ENCODE measurements around the gene ROR1. TPM values are rescaled to one million over a fixed set of nuclear protein-coding genes. Genes with fewer than 3 reads are reported as not detected.

The ROR1 gene
- total and polyA plus RNA-seq, 2 donors (not counting 1 experiment from before 2014, with no cell fraction given): 0.46 to 16.0 TPM

DNA sequence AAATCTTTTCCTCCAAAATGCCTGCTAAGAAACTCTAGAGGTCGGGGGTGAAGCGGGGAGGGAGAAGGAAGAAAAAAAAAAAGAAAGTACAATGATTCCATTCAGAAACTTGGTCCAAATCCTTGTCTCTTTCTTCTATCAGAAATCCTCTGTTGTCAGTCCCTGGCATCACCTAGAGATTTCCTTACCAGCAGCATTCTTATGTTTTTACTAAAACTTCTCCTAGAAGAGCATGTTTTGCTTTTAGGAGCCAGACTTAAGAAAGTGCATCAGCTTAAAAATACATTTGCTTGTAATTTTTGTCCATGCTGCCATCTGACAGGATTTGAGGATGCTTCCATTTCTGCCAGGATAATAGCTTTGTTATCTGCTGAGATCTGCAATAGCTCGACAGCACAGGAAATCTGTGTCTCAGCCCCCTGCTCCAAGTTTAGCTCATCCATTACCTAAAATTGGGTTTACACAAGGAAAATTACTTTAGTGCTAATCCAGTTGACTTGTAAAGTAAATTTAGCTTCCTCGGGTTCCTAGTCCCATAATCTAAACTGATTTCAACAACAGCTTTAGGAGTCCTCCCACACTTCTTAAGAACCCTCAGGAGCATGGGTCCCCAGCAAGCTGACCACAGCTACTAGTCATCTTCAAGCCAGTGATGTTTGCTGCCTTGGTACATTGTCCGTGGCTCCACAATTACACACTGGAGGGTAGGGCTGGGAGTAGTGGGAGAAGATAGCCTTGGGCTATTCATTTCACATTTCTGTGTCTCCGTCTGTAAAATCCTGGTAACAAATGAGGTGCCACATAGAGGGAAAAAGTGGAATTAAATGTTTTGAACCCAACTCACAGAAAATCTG, 337.3 kb downstream of the ROR1 start:
- TF ChIP-seq, protein P1, sequence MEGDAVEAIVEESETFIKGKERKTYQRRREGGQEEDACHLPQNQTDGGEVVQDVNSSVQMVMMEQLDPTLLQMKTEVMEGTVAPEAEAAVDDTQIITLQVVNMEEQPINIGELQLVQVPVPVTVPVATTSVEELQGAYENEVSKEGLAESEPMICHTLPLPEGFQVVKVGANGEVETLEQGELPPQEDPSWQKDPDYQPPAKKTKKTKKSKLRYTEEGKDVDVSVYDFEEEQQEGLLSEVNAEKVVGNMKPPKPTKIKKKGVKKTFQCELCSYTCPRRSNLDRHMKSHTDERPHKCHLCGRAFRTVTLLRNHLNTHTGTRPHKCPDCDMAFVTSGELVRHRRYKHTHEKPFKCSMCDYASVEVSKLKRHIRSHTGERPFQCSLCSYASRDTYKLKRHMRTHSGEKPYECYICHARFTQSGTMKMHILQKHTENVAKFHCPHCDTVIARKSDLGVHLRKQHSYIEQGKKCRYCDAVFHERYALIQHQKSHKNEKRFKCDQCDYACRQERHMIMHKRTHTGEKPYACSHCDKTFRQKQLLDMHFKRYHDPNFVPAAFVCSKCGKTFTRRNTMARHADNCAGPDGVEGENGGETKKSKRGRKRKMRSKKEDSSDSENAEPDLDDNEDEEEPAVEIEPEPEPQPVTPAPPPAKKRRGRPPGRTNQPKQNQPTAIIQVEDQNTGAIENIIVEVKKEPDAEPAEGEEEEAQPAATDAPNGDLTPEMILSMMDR (IDR thresholded peaks at IDR 0.05): no peak
- no peak for TF ChIP-seq EZH2 (IDR thresholded peaks at IDR 0.05; ENCODE audit: borderline replicate concordance, insufficient read depth, low read depth, low read length, poor library complexity, severe bottlenecking)
- no peak overlapping the region for H3K27ac Mint-ChIP-seq
- no peak for DNase-seq
- POLR2A ChIA-PET: no interaction called here
- peaks cover 6% of the 10 kb centered on the region for H3K27me3 Mint-ChIP-seq
- intact Hi-C loops (cut with micrococcal nuclease): no loop called here
- Histone ChIP-seq H3K4me3 (ENCODE audit: control extremely low read depth in 1 of 5, extremely low read depth in 1 of 5, insufficient read depth in 1 of 5, low read depth in 2 of 5, low read length in 4 of 5) (no peak overlapping the region), H3K79me2 (ENCODE audit: control insufficient read depth, insufficient read depth, low read length) (no peaks in the 10 kb centered on the region), H3K4me1 (ENCODE audit: control insufficient read depth in 2 of 2, insufficient read depth in 2 of 2, low read length in 2 of 2) (no peaks in the 10 kb centered on the region), H3K9ac (ENCODE audit: low read length) (no peak overlapping the region), H3K4me2 (replicated peaks; ENCODE audit: low read depth, low read length, poor library complexity, severe bottlenecking) (no peak overlapping the region), H3K36me3 (replicated peaks in 1 of 2; ENCODE audit: control extremely low read depth in 1 of 2, control insufficient read depth in 1 of 2, extremely low read depth in 1 of 2, insufficient read depth in 2 of 2, low read length in 1 of 2) (no peaks in the 10 kb centered on the region), H2AFZ (ENCODE audit: insufficient read depth, low read depth, low read length, poor library complexity, severe bottlenecking) (no peak overlapping the region), H3K27me3 (replicated peaks in 1 of 4; ENCODE audit: control extremely low read depth in 1 of 4, control insufficient read depth in 3 of 4, insufficient read depth in 4 of 4, low read length in 3 of 4) (no peaks in the 10 kb centered on the region), H4K20me1 (ENCODE audit: control insufficient read depth, insufficient read depth, low read length, poor library complexity, severe bottlenecking) (no peaks in the 10 kb centered on the region), H3K9me3 (ENCODE audit: control extremely low read depth in 1 of 3, control insufficient read depth in 2 of 3, insufficient read depth in 1 of 3, low read length in 2 of 3) (no peaks in the 10 kb centered on the region), H3K27ac (ENCODE audit: low read length in 2 of 2) (no peak overlapping the region)
- CTCF ChIA-PET: interaction anchor here (0.7 kb wide), 1 partner anchor 33 kb away, joined by 3 read pairs; no protein-coding TSS in a partner anchor
- H3K9me3 Mint-ChIP-seq (ENCODE audit: insufficient read depth): no peaks in the 10 kb centered on the region
- WGBS (ENCODE audit: insufficient coverage): 68% methylated on average over 2 of the region's 6 CpGs
- H3K4me3 Mint-ChIP-seq: no peak overlapping the region
- H3K4me1 Mint-ChIP-seq: no peaks in the 10 kb centered on the region
- no peak for ATAC-seq (ENCODE audit: low read depth)

DNA sequence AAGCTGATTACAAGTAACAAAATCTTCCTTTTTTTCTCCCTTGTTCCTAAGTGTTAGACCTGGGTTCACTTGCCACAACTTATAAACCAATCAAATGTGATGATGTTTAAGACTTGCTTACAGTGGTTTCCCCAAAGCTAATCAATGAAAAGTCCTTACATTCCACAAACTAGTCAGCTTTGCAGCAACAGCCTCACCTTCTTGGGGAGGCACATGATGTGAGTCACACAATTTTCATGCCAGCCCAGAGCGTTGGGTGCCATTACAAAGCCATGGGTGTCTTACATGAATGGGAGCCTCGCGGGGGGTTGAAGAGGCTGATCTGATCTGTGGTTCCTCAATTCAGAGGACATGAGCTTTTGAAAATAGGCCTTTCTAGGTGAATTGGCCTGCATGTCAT, 338.0 kb downstream of the ROR1 start:
- ATAC-seq (ENCODE audit: low read depth) (no peak), DNase-seq (no peak)
- H3K9ac ChIP-seq (ENCODE audit: low read length): no peak overlapping the region
- H3K9me3 ChIP-seq (ENCODE audit: control extremely low read depth in 1 of 3, control insufficient read depth in 2 of 3, insufficient read depth in 1 of 3, low read length in 2 of 3): no peaks in the 10 kb centered on the region
- ChIA-PET POLR2A (no interaction called here), CTCF (no interaction called here)
- no peak overlapping the region for H3K27ac ChIP-seq (ENCODE audit: low read length in 2 of 2)
- H3K4me2 ChIP-seq (replicated peaks; ENCODE audit: low read depth, low read length, poor library complexity, severe bottlenecking): no peak overlapping the region
- 100% methylated on average over 1 of the region's 3 CpGs for WGBS (ENCODE audit: insufficient coverage)
- H2AFZ ChIP-seq (ENCODE audit: insufficient read depth, low read depth, low read length, poor library complexity, severe bottlenecking): no peak overlapping the region
- Mint-ChIP-seq H3K27me3 (peaks cover 6% of the 10 kb centered on the region), H3K9me3 (ENCODE audit: insufficient read depth) (no peaks in the 10 kb centered on the region), H3K4me1 (no peaks in the 10 kb centered on the region), H3K4me3 (no peak overlapping the region), H3K27ac (no peak overlapping the region)
- H3K36me3 ChIP-seq (replicated peaks in 1 of 2; ENCODE audit: control extremely low read depth in 1 of 2, control insufficient read depth in 1 of 2, extremely low read depth in 1 of 2, insufficient read depth in 2 of 2, low read length in 1 of 2): no peaks in the 10 kb centered on the region
- intact Hi-C loops (cut with micrococcal nuclease): no loop called here
- no peaks in the 10 kb centered on the region for H3K79me2 ChIP-seq (ENCODE audit: control insufficient read depth, insufficient read depth, low read length)
- no peaks in the 10 kb centered on the region for H4K20me1 ChIP-seq (ENCODE audit: control insufficient read depth, insufficient read depth, low read length, poor library complexity, severe bottlenecking)
- TF ChIP-seq EZH2 (IDR thresholded peaks at IDR 0.05; ENCODE audit: borderline replicate concordance, insufficient read depth, low read depth, low read length, poor library complexity, severe bottlenecking): no peak
- TF ChIP-seq, protein P1 (IDR thresholded peaks at IDR 0.05): no peak
- no peaks in the 10 kb centered on the region for H3K4me1 ChIP-seq (ENCODE audit: control insufficient read depth in 2 of 2, insufficient read depth in 2 of 2, low read length in 2 of 2)
- no peak overlapping the region for H3K4me3 ChIP-seq (ENCODE audit: control extremely low read depth in 1 of 5, extremely low read depth in 1 of 5, insufficient read depth in 1 of 5, low read depth in 2 of 5, low read length in 4 of 5)
- no peaks in the 10 kb centered on the region for H3K27me3 ChIP-seq (replicated peaks in 1 of 4; ENCODE audit: control extremely low read depth in 1 of 4, control insufficient read depth in 3 of 4, insufficient read depth in 4 of 4, low read length in 3 of 4)
